Measurements from ENCODE around the gene SPHK1. TPM values are rescaled to one million over a fixed set of nuclear protein-coding genes. Genes with fewer than 3 reads are reported as not detected.

SPHK1 gene
- total and polyA plus RNA-seq, 7 donors: 0.90 to 21.3 (median 3.1) TPM

DNA sequence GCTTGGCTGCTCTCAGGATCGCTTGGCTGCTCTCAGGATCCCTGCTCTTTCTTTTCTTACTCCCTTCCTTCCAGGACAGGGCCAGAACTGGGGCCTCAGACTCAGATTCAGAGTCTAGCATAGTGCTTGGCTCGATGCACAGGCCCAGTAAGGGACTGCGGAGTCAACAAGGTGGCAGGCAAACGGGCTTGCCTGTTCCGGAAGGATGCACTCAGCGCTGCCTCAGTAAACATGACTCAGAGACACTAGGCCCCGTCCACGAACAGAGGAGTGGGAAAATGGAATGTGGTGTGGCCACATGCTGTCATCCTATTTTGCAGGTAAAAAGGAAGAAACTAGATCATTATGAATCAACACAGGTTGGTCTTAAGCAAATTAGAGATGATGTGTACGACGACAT lies 9.8 kb downstream of the SPHK1 start:
- intact Hi-C loops (cut with DNase I): no loop called here
- DNase-seq (no peak), ATAC-seq (no peak)
- 92 to 94% (median 93%) methylated on average over 10 of the region's 10 CpGs for WGBS, 3 donors
- H3K36me3 ChIP-seq (ENCODE audit: insufficient read depth in 1 of 2, low read depth in 1 of 2): peaks cover 0 to 92% of the 10 kb centered on the region in 2 donors
- H3K27me3 ChIP-seq (ENCODE audit: insufficient read depth in 3 of 3, low read length in 2 of 3): no peaks in the 10 kb centered on the region
- TF ChIP-seq CTCF (IDR thresholded peaks at IDR 0.05): no peak
- H3K4me3 ChIP-seq: no peak overlapping the region
- H3K27ac ChIP-seq: no peak overlapping the region
- no peaks in the 10 kb centered on the region for H3K9me3 ChIP-seq
- peaks cover 3% of the 10 kb centered on the region for H3K4me1 ChIP-seq

- Histone ChIP-seq H3K27me3 (ENCODE audit: insufficient read depth in 3 of 3, low read length in 2 of 3) (no peaks in the 10 kb centered on the region), H3K4me1 (peaks cover 3% of the 10 kb centered on the region), H3K36me3 (ENCODE audit: insufficient read depth in 1 of 2, low read depth in 1 of 2) (peaks cover under 1 to 94% of the 10 kb centered on the region in 2 donors), H3K4me3 (no peak overlapping the region), H3K27ac (no peak overlapping the region), H3K9me3 (no peaks in the 10 kb centered on the region)
- intact Hi-C loops (cut with DNase I): loop anchor here in 1 of 2 donors (5.0 kb wide), 1 partner anchor 94 kb away; no protein-coding TSS in a partner anchor
- no peak for TF ChIP-seq CTCF (IDR thresholded peaks at IDR 0.05)
- 94 to 95% (median 95%) methylated on average over 15 of the region's 15 CpGs for WGBS, 3 donors
- ATAC-seq (no peak), DNase-seq (no peak)
These were observed 11.6 kb downstream of the SPHK1 start for GRCh38 chr17:76395980-76396379.

- peaks cover 2 to 96% of the 10 kb centered on the region in 2 donors for H3K36me3 ChIP-seq (ENCODE audit: insufficient read depth in 1 of 2, low read depth in 1 of 2)
- ATAC-seq: no peak
- no peak for DNase-seq
- 88 to 93% (median 91%) methylated on average over 8 of the region's 8 CpGs for WGBS, 3 donors
- intact Hi-C loops (cut with DNase I): loop anchor here (1.0 to 5.0 kb wide), 2 partner anchors 94 to 95 kb away; no protein-coding TSS in a partner anchor
- H3K4me1 ChIP-seq: peaks cover 3% of the 10 kb centered on the region
- H3K27me3 ChIP-seq (ENCODE audit: insufficient read depth in 3 of 3, low read length in 2 of 3): no peaks in the 10 kb centered on the region
- no peak overlapping the region for H3K4me3 ChIP-seq
- TF ChIP-seq CTCF (IDR thresholded peaks at IDR 0.05): no peak
- H3K27ac ChIP-seq: peak overlapping the region; percentile 65
- H3K9me3 ChIP-seq: no peaks in the 10 kb centered on the region
These were observed 12.8 kb downstream of the SPHK1 start for GRCh38 chr17:76397184-76397583.

- DNase-seq (peak; percentile 90 to 95), ATAC-seq (peak; percentile 87 to 96 (median 90))
- intact Hi-C loops (cut with DNase I): loop anchor here (1.0 to 5.0 kb wide), 2 partner anchors 95 to 96 kb away; no protein-coding TSS in a partner anchor
- Histone ChIP-seq H3K4me3 (no peak overlapping the region), H3K27ac (peak overlapping the region; percentile 65), H3K9me3 (no peaks in the 10 kb centered on the region), H3K27me3 (ENCODE audit: insufficient read depth in 3 of 3, low read length in 2 of 3) (no peaks in the 10 kb centered on the region), H3K4me1 (peaks cover 3% of the 10 kb centered on the region), H3K36me3 (ENCODE audit: insufficient read depth in 1 of 2, low read depth in 1 of 2) (peaks cover 2 to 96% of the 10 kb centered on the region in 2 donors)
- WGBS, 3 donors: 51 to 60% (median 54%) methylated on average over 16 of the region's 16 CpGs
- peak; percentile 98 for TF ChIP-seq CTCF (IDR thresholded peaks at IDR 0.05)
These were observed 13.5 kb downstream of the SPHK1 start for GRCh38 chr17:76397687-76398522.
